ENCODE data around the gene ZFP36L2.

- TF ChIP-seq CTCF (IDR thresholded peaks at IDR 0.05): no peak
- no peak for TF ChIP-seq POLR2A (IDR thresholded peaks at IDR 0.05)
Measured at GRCh38 chr2:43186321-43186678, 40.1 kb downstream of the ZFP36L2 start.

Data from thyroid gland (tissue), 4 donors.